Measurements from ENCODE around the gene TCF12.

The TCF12 gene

DNA sequence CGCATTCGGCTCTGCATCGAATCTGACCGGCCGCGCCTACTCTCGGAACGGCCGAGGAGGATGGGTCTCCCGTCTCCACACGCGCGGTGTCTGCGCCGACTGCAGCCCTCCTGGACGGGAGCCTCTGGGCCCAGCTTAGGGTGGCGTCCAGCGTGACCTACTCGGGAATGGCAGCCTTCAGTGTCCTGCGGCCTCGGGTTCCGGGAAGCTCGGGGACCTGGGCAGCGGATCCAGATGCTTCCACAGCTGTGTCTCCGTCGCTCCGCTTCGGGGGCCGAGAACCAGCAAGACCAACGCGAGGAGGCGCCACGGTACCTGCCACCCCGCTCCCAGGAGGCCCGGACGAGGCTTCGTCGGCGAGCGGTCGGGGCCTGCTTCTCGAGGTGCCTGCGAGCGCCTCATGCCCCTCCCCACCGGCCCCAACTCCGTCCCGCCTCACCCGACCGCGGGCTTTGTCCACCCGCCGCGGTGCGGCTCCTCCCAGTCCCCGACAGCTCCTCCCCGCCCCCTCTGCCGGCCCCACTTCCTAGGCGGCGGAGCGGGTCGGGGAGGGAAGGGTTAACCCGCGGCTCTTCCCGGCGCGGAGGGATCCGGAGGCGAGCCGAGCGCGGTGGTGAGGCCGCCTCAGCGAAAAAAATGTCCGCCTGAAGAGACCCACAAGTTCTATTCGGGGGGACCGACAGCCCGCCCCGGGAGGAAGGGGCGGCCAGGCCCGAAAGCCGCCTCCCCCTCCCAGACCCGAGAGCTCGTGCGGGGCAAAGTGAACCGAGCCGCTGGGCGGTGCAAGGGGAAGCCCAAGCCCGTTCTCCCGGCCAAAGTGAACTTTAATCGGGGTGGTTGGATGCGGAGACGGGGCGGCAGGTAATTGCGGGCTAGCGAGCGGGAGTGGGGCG lies at the start of gene TCF12:
TSS of gene TCF12 (plus strand) at position 599 of the 893 bp plus-strand sequence. CDS start 1,270 bp downstream, outside the sequence.
- TF ChIP-seq, protein P1, sequence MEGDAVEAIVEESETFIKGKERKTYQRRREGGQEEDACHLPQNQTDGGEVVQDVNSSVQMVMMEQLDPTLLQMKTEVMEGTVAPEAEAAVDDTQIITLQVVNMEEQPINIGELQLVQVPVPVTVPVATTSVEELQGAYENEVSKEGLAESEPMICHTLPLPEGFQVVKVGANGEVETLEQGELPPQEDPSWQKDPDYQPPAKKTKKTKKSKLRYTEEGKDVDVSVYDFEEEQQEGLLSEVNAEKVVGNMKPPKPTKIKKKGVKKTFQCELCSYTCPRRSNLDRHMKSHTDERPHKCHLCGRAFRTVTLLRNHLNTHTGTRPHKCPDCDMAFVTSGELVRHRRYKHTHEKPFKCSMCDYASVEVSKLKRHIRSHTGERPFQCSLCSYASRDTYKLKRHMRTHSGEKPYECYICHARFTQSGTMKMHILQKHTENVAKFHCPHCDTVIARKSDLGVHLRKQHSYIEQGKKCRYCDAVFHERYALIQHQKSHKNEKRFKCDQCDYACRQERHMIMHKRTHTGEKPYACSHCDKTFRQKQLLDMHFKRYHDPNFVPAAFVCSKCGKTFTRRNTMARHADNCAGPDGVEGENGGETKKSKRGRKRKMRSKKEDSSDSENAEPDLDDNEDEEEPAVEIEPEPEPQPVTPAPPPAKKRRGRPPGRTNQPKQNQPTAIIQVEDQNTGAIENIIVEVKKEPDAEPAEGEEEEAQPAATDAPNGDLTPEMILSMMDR (IDR thresholded peaks at IDR 0.05; ENCODE audit: low read depth, low read length) = peak; percentile 36
- peak; percentile 96 for DNase-seq (ENCODE audit: extremely low read depth, low read depth)

DNA sequence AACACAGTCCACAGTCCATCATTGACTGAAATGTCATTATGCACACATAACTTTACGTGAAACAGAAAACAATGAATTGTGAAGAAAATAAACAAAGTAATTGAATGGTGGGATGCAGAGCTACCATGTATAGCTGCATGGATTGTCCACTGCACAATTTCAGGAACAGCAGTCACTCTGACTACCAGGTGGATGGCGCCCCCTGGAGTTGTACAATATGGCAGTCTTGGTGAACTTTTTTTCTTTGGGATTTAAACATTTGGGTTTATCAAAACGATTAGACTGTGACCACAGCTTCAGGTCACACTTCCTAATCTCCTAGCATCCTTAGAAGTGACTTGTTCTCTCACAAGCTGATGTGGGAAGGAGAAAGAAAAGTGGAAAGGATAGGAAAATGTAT lies 48.9 kb upstream of the TCF12 start:
- DNase-seq (ENCODE audit: extremely low read depth, low read depth) = no peak
- TF ChIP-seq, protein P1 (IDR thresholded peaks at IDR 0.05; ENCODE audit: low read depth, low read length) = peak; percentile 30

DNA sequence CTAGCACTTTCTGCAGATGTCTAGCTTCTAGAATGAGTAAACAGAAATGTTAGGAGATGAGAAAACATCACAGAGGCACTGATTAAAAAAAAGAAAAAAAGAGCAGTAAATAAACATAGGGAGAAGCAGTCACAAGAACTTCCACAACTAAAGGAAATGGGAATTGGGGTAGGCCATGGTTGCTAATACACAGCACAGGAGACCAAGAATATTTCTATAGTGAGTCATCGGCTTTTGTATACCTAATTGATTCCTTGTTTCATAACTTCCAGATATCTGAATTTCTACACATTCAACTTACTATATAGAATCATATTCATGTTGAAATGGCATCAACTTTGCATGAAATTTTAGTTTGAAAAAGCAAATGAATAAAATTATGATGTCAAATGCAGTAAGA lies 47.3 kb upstream of the TCF12 start:
- TF ChIP-seq, protein P1 (IDR thresholded peaks at IDR 0.05; ENCODE audit: low read depth, low read length) = no peak
- peak; percentile 34 for DNase-seq (ENCODE audit: extremely low read depth, low read depth)

DNA sequence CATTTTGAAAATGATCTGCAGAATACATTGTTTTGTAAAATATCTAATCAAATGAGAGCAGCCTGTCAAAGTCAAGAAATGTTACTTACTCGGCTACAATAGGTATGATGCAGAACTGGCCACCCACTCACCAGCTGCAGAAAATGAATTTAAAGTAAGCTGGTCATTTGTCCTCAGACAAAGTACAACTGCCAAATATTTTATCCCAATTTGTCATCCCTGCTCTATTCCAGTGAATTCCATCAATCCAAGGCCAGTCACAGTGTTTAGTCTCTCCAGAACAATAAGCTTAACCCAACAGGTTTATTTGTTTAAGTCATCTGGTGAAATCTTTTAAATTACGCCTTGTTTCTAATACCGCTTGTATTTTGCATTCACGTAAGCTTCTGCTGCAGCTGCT lies 46.6 kb upstream of the TCF12 start:
- DNase-seq (ENCODE audit: extremely low read depth, low read depth) = no peak
- TF ChIP-seq, protein P1 (IDR thresholded peaks at IDR 0.05; ENCODE audit: low read depth, low read length) = no peak

DNA sequence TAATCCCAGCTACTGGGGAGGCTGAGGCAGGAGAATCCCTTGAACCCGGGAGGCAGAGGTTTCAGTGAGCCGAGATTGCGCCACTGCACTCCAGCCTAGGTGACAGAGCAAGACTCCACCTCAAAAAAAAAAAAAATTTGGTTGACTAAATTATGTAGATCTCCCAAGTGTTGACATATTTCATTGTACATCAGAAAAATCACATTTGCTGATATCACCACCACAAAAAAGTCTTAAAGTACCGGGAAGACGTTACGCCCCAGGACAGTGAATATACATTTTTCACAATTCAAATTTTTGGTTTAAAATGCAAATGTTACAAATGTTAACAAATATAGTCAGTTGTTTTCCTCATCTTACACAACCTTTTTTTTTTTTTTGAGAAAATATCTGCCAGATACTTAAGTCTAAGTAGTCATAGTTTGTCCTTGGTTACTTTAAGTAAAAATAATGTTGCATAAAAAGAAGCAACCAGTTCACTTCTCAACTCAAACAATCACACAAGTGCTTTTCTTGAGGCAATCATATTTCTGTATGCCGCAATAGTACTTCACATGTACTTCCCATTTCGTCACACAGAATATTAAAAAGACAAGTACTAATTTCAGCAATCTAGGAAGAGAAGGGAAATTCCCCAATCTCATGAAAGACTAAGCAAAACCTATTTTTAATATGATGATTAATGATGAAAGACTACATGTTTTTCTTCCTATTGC lies 41.0 kb upstream of the TCF12 start:
- TF ChIP-seq, protein P1 (IDR thresholded peaks at IDR 0.05; ENCODE audit: low read depth, low read length) = no peak
- DNase-seq (ENCODE audit: extremely low read depth, low read depth) = no peak

DNA sequence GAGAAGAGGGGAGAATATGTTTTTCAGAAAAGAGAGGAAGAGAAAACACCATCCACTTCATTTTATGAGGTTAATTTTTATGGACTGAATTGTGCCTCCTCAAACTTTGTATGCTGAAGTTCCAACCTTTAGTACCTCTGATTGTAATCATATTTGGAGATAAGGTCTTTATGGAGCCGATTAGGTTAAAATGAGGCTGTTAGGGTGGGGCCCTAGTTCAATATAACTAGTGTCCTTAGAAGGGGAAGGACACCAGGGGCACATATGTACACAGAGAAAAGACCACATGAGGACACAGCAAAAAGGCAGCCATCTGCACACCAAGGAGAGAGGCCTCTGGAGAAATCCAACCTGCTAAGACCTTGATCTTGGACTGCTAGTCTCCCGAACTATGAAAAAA lies 38.9 kb upstream of the TCF12 start:
- no peak for DNase-seq (ENCODE audit: extremely low read depth, low read depth)
- TF ChIP-seq, protein P1 (IDR thresholded peaks at IDR 0.05; ENCODE audit: low read depth, low read length) = no peak

DNA sequence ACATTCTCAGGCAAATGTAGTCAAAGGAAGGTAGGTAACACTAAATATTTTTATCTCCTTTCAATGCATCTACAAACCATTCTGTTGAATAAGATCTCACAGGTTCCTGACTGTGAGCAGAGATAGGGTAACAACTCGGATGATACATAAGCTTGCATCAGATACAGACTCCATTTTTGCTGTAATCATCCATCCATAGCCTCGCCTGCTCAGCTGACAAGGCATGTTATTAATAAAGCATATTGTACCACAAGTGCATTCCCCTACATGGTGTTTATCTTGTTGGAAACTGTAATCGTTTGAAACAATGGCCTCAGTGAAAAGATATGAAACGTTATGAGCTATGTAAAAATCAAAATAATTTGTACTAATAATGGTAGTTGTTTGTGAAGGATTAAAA lies 35.4 kb upstream of the TCF12 start:
- no peak for DNase-seq (ENCODE audit: extremely low read depth, low read depth)
- TF ChIP-seq, protein P1 (IDR thresholded peaks at IDR 0.05; ENCODE audit: low read depth, low read length) = no peak

All from AG09319 (cell line).